ENCODE data around the gene GNB1.

DNA sequence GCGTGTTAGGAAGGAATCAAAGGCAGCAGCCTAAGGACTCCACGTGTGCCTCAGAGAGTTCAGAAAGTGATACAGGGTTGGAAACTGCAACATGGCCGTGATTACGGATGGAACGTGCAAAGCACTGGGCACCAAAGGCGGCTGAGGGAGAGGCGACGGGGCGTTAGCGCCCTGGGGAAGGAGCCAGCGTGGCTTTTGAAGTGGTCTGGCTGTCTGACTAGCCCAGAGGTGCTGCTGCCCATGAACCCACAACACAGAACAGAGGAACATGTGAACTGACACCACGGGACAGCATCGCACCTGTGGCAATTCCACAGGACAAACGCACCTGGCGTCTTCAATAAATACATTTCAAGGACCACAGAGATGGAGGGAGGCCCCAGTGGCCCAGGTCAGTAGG lies 46.2 kb upstream of the GNB1 start:
- TF ChIP-seq CTCF (IDR thresholded peaks at IDR 0.05; ENCODE audit: borderline replicate concordance, extremely low read depth, low read length, poor library complexity, severe bottlenecking) (no peak), EZH2 (IDR thresholded peaks at IDR 0.05; ENCODE audit: borderline replicate concordance, low read depth, low read length, severe bottlenecking) (no peak)

Measured in DND-41 (cell line).